NCI-H82 treated with DMSO at 0.1 percent for 48 hours (cell line): ENCODE measurements around the gene NHSL2.

Source experiments
- DNase-seq: peaks from one replicate; lab custom pipeline; 2025; ENCODE audit not compliant: unreplicated experiment; lab: John Stamatoyannopoulos, UW

NHSL2 gene

GRCh38 chrX:72102760-72103159 lies 192.1 kb downstream of the NHSL2 start:
- DNase-seq, result no peak

GRCh38 chrX:72105436-72105835 lies 194.8 kb downstream of the NHSL2 start:
- DNase-seq, result no peak

GRCh38 chrX:72107320-72107719 lies 196.7 kb downstream of the NHSL2 start:
- no peak for DNase-seq

GRCh38 chrX:72107841-72108595 lies 197.4 kb downstream of the NHSL2 start:
- no peak for DNase-seq

GRCh38 chrX:72108666-72109065 lies 198.0 kb downstream of the NHSL2 start:
- DNase-seq, result no peak

- DNase-seq, result no peak
Measured at GRCh38 chrX:72110051-72110875, 199.6 kb downstream of the NHSL2 start.

- no peak for DNase-seq
Measured at GRCh38 chrX:72110876-72111708, 200.4 kb downstream of the NHSL2 start.

- no peak for DNase-seq
Measured at GRCh38 chrX:72113461-72113860, 202.8 kb downstream of the NHSL2 start.

- peak; percentile 74 for DNase-seq
Measured at GRCh38 chrX:72114306-72114705, 203.7 kb downstream of the NHSL2 start.

GRCh38 chrX:72114807-72115206 lies 204.2 kb downstream of the NHSL2 start:
- no peak for DNase-seq

- peak; percentile 98 for DNase-seq
Measured at GRCh38 chrX:72115380-72115779, 204.7 kb downstream of the NHSL2 start.

- DNase-seq, result no peak
Measured at GRCh38 chrX:72117636-72118210, 207.1 kb downstream of the NHSL2 start.

GRCh38 chrX:72120837-72121236 lies 210.2 kb downstream of the NHSL2 start:
- DNase-seq, result no peak

- DNase-seq, result no peak
Measured at GRCh38 chrX:72121383-72121782, 210.7 kb downstream of the NHSL2 start.

- DNase-seq, result no peak
Measured at GRCh38 chrX:72122621-72123337, 212.1 kb downstream of the NHSL2 start.

- peak; percentile 44 for DNase-seq
Measured at GRCh38 chrX:72123471-72124185, 213.0 kb downstream of the NHSL2 start.

- DNase-seq, result no peak
Measured at GRCh38 chrX:72124540-72125201, 214.0 kb downstream of the NHSL2 start.

- no peak for DNase-seq
Measured at GRCh38 chrX:72125331-72126047, 214.8 kb downstream of the NHSL2 start.

GRCh38 chrX:72126048-72126415 lies 215.4 kb downstream of the NHSL2 start:
- no peak for DNase-seq
